GM06990 (cell line): ENCODE results near the gene SSPN.

Source experiments
- DNase-seq: peaks from one replicate; pipeline ENCODE4 v3.0.0-alpha.2; 2011; ENCODE audit not compliant: insufficient read length; ENCODE audit errors: extremely low read depth
- H3K27me3 ChIP-seq: replicated peaks from 2 replicates; pipeline ENCODE4 v1.6.0; 2011; ENCODE audit warnings: low read length; ENCODE audit not compliant: control insufficient read depth, insufficient read depth
- H3K36me3 ChIP-seq: 2 replicates; pipeline ENCODE4 v1.5.1; 2011; ENCODE audit warnings: low read length; ENCODE audit not compliant: control insufficient read depth, insufficient read depth
- H3K4me3 ChIP-seq: replicated peaks from 2 replicates; pipeline ENCODE4 v1.5.1; 2011; ENCODE audit warnings: low read depth, mild to moderate bottlenecking, control low read depth, low read length
- CTCF ChIP-seq: IDR thresholded peaks from 2 replicates; pipeline ENCODE4 v1.5.1; 2011; ENCODE audit warnings: low read length, control low read depth, mild to moderate bottlenecking, inconsistent platforms; ENCODE audit not compliant: insufficient read depth, poor library complexity, severe bottlenecking

The SSPN gene

GRCh38 chr12:26255893-26256645, 60.7 kb downstream of the SSPN start:
- Histone ChIP-seq H3K4me3 (no peak overlapping the region), H3K36me3 (no peaks in the 10 kb centered on the region), H3K27me3 (no peaks in the 10 kb centered on the region)
- no peak for TF ChIP-seq CTCF
- no peak for DNase-seq

GRCh38 chr12:26264215-26264838, 69.0 kb downstream of the SSPN start:
- Histone ChIP-seq H3K36me3 (no peaks in the 10 kb centered on the region), H3K27me3 (no peaks in the 10 kb centered on the region), H3K4me3 (no peak overlapping the region)
- no peak for DNase-seq
- TF ChIP-seq CTCF: no peak

GRCh38 chr12:26265606-26266005, 70.2 kb downstream of the SSPN start:
- TF ChIP-seq CTCF: no peak
- DNase-seq: no peak
- H3K36me3 ChIP-seq: no peaks in the 10 kb centered on the region
- H3K4me3 ChIP-seq: no peak overlapping the region
- no peaks in the 10 kb centered on the region for H3K27me3 ChIP-seq

- TF ChIP-seq CTCF: no peak
- H3K36me3 ChIP-seq: no peaks in the 10 kb centered on the region
- H3K27me3 ChIP-seq: no peaks in the 10 kb centered on the region
- H3K4me3 ChIP-seq: no peak overlapping the region
- no peak for DNase-seq
Observed at GRCh38 chr12:26266881-26267280, 71.5 kb downstream of the SSPN start.

GRCh38 chr12:26268841-26269561, 73.6 kb downstream of the SSPN start:
- Histone ChIP-seq H3K27me3 (no peaks in the 10 kb centered on the region), H3K4me3 (no peak overlapping the region), H3K36me3 (no peaks in the 10 kb centered on the region)
- DNase-seq: no peak
- TF ChIP-seq CTCF: no peak
